GM18502 (cell line): ENCODE measurements around the gene RUNX1.
"Not testable (repeated sequence)": the region's sequence is repeated elsewhere in the genome, so short reads cannot be mapped to it uniquely, and the experiment has no call there.

ENCODE experiments used
- ATAC-seq: cut with Tn5 transposase; IDR thresholded peaks from one replicate; pipeline ENCODE4 v1.9.1; 2021; ENCODE audit warnings: mild to moderate bottlenecking; ENCODE audit not compliant: unreplicated experiment, poor library complexity

Gene RUNX1

DNA sequence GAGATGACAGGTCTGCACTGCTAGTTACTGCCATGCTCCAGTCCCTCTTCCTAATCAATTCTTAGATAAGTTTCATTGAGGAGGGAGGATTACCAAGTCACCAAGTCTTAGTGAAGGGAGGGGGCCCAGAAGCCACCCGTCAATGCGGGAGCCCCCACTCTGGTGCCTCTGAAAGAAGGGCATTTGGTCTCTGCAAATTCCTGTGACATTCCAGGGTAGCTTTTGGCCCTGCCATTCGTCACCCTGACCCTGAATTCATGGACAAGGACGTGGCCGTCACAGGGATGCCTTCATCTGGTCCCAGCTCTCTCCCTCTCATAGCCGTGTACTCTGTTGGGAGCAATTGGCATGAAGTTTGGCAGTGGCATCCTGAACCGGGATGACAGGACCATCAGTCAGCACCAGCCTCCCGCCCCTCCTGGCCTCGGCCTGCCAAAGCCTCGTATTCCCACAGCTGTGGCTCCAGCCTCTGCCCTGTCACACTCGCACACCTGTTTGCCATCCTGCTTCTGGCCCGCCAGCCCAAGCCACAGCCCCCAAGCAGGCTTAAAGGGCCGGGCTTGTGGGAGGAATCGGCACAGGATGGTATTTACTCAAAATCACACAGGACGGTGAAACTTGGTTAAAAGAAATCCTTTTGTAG is 229.6 kb downstream of the RUNX1 start:
- no peak for ATAC-seq

DNA sequence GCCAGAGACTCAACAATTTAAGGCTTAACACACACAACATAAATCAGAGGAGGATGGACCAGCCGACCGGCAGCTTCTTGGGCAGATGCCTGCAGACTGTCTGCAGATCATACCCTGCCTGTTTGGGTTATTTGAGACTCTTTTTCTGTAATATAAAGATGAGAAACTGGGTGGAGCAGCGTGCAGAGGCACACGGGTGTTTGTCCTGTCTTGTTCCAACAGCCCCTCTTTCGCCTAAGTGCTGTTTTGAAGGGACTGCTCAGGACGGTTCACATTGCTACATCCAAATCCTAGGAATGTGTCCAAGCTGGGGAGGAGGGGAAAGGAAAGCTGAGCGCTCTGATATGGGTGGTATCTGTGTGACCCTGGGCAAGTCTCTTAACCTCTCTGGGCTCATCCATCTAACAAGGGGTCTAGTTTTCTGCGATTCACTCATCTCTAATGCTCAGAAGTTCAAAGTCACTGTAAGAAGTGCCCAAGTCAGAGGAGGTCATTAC is 230.4 kb downstream of the RUNX1 start:
- ATAC-seq: no peak

DNA sequence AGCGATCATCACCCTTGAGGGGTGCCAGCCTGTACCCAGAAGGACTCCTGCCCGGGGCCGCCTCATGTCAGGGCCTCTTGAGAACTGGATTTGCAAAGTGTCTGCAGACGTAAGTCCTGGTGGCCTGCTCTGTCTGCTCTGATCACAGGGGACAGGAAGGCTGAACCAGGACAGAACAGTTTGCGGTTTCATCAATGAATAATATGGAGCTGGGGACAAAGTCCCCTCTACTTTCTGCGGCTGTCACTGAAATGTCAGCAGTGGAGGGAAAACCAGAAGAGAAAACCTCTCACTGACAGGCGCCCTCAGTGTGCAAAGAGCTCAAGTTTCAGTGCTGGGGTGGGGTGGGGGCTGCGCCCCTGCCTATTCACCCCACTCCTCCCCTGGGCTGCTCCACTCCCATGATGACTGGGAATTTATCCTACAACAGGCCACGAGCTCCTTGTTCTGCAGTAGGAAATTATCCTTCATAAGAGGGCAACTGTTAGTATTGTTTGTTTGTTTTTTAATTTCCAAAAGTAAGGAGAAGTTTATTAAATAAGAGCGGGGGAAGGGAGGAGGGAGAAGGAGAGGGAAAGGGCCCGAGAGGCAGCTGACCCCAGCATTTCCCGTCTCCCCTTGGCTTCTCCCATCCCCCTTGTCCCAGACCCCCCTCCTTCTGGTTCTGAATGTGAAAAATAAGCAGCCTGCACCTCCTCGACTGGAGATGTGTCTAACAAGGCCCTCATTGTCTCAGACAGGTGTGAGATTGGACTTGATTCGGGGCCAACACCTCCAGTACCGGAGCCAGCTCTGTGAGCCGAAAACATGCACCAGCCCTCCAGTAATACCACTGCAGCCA is 231.1 kb downstream of the RUNX1 start:
- ATAC-seq: no peak

DNA sequence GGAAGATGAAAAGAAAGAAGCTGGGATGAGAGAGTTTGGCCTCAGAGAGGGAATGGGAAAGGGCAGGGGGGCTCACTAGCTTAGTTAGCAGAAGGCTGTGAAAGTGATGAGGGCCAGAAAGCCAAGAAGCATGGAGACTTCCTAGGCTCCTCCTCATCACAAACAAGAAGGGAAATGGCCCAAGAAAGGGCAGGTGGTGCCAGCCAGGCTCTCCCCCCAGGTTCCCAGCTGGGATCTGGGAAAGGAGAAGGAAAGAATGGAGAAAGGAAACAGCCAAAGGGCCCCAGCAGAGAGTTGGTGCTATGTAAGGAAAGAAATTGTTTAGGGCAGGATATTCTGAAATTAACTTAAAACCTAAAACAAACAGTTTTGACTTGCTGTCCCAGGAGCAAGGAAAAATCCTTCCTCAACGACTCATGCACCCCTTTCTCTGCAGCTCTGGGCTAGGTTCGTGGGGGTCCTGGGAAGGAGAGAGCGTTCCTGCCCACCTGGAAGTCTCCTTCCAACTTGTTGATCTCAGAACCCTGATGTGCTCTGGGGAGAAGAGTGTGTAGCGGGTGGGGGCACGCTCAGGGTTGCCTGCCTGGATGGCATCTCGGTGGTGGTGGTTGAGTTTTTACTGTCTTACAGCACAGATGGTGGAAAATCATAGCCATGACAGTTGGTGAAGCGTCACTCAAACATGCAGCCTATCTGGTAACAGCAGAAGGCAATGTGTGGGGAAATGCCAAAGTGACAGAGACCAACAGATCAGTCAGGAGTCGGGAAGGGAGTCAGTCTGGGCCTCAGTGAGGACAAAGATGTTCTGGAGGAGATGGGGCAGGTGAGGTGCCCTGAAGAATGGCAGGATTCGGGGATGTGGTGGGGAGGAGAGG is 233.0 kb downstream of the RUNX1 start:
- ATAC-seq: no peak

DNA sequence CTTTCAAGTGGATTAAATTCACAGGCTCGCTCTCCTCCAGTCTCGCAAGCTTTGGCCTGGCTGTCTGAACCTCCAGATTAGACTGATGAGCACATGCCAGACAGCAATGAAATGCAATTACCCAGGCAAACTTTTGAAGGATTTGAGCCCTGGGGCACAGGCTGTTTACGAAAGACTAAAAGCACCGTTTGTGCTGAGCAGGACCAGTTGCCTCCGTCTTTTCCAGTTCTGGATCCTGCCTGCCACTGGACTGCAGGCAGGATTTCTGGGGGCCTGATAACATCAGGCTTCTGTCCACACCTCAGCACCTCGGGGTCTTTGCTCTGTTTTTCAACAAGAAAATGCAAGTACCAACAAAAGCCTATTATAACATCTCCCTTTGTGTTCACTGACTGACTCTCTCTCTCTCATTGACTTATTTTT is 234.6 kb downstream of the RUNX1 start:
- no peak for ATAC-seq

DNA sequence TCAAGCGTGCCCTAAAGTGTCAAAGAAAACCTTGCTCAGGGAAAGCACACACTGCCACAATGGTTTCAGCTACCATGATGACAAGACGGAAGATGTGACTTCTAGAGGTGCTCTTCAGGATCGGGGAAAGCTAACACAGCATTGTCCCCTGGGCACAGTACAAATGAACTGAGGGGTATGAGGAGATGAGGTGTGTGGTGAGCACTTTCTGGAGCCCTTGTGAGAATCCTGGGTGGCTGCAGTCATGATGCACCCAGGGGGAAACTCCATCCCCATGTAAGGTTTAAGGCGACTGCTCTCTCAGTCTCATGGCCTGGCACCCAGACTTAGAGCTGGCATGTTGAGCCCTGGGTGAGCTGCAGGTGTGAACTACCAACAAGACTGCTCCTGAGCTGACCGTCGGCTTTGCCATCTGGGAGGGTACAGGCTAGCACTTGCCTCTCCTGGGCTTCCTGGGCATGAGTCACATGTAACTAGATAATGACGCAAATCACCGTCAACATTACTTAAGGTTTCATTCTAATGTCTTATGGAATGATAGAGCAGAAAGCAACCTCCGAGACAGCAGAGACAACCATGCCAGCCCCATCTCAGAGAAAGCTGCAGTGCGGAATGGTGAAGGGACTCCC is 235.7 kb downstream of the RUNX1 start:
- ATAC-seq: no peak

DNA sequence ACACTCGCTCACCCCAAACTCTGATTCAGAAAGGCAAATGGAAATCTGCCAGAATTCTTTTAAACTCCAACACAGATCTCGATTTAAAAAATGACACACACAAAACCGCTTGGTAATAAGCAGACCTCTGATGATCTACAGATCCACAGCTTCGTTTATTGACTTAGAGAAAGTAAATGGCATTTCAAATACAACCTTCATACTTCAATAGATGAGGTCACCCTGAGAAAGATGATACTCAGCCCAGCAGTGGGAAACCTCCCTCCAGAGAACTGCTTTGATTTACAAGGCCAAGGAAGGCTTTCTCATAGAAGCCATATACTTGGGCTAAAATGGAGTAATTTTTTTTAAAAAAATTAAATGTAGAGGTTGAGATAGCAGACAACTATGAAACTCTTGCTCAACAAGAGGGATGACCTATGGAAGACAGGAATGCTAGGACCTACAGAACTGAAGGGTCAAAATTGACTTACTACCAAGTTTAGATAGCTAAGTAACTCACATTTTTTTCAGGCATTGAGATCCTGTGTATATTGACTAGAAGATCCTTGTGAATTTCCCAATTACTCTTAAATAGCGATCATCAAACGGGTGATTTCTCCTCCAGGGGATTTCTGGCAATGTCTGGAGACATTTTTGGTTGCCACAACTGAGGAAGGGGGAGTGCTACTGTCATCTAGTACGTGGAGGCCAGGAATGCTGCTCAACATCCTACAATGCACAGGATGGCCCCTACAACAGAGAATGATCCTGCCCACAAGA is 236.4 kb downstream of the RUNX1 start:
- no peak for ATAC-seq

DNA sequence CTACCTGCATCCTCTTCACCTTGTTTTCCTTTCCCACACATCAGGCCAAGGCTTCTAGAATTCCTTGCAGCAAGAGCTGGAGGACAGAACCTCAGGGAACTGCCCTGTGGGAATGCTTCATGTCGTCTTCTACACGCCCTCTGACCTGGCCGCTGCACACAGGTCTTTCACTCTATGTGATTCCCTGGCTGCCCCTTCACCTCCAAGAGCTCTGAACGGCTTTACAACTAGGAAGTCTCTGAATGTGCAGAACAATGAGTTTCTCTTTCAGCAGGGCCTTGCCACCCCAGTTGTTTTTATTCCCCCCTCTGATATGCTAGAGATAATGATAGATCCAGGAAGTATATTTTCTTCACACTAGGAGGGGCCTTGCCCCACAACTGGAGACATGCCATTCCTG is 237.7 kb downstream of the RUNX1 start:
- ATAC-seq: no peak

DNA sequence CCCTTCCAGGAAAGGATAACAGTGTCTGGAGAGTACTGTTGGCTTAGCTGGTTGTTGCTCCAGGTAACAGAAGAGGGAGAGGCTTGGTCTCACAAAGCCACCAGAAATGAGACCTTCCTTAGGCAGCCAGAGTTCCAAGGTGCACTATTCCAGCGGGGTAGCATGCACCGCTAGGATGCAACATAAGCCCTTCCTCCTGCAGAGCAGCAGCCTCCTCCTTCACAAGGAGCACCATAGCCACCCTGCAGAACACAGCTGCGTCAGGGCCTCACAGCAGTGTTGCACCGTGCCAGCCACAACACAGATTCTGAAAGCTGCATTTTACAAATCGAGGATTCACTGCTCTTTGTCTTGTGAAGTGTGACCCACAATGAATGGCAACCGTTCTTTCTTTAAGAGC is 238.3 kb downstream of the RUNX1 start:
- no peak for ATAC-seq

DNA sequence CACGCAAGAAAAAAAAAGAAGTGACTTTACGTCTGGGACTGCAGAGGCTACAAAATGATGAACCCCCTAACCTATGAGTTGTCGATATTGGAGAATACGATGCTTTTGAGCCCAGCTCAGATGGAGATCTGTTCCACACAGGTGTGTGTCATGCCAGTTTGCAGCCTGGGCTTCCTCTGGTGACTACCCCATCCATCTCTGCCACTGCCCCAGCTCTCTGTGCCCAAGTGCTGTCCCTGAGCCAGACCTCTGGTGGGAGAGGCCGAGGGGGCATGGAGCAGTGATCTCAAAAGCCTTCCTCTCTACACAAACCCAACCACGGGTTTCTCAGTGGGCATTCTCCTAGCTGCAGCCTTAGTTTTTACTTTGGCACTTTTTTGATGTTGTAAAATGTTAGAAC is 239.3 kb downstream of the RUNX1 start:
- ATAC-seq: no peak

DNA sequence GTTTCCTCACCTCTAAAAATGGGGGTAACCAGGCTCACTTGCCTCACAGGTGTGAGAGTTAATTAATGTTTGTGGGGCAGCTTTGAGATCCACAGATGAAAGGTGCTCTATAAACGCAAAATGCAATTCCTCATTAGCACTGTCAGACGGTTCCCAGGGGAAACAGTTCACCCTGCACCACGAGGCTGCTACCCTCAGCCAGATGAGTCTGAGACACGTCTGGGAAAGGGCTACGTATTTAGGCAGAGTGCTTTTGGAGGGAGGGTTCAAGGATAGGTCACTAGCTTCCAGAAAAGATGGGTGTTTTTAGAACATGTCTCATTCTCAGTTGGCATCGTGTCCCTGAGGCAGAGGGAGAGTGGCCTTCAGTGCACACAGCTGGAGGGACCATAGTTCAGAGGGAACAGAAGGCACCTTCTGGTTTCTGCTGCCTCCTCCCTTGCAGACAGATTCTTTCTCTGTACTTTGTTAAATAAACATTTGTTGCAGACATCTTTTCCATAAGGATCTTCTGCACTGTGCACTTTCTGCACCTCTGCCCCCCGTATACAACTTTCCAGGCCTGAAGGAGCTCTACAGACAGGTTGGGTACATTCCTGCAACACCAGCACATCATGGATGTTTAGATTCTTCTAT is 240.4 kb downstream of the RUNX1 start:
- ATAC-seq: no peak

DNA sequence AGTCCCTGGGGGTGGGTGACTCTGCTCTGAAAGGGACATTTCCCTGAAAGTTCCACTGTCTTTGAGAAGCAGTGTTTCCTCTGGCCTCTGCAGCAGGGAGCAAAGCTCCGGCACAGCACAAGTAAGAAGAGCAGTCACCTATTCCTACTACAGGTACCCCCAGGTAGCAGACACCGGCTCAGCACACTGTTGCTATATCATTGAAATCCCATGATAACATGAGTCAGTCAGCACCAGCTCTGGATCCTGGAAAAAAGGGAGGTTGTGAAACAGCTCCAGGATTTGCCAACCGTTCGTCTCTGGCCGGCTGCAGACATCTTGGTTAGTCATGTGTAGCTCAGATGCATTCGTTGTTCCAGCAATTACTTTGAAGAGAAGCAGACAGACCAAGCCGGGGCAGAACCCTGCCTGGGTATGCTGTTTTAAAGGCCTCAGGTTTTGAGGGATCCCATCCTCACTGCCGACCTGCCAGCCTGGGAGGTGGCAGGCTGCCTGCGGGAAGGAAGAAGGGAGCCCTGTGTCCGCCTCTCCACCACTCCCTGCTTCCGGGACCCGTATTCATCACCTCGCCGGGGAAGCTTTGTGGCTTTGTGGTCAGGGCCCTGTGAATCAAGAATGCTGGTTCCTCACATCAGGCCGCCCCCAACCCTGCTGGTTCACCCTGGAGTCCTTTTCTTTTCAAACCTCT is 241.1 kb downstream of the RUNX1 start:
- ATAC-seq: no peak

DNA sequence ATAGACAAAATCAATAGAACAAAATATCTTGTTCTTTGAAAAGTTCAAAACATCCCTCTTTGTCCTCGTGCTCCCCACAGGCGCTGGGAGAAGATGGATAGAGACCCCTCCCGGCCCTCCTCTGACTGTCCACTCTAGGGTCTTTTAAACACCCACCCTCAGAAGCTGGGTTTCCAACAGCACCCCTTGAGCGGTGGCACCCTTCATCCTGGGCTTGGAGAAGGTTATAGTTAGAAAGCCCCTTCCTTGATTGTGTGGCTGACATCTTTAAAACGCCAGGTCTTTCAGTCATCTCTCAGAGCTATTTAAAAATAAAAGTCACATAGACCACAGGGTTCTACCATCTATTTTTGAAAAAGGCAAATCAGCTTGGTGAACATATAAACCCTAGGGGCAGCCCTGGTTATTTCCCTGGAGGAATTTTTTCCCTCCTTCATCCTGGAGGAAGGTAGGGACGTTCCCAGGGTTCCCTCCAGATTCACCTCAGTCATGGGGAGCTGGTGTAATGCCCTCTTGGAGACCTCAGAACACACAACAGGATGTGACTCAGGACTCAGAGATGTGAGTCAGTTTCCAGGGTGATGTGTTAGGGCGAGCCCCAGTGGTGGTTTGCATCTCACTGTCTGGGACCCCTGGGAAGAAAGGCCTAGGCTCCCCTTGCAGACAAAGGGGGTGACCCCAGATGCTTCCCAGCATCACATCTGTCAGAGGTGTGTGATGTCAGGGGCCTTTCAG is 241.8 kb downstream of the RUNX1 start:
- no peak for ATAC-seq

DNA sequence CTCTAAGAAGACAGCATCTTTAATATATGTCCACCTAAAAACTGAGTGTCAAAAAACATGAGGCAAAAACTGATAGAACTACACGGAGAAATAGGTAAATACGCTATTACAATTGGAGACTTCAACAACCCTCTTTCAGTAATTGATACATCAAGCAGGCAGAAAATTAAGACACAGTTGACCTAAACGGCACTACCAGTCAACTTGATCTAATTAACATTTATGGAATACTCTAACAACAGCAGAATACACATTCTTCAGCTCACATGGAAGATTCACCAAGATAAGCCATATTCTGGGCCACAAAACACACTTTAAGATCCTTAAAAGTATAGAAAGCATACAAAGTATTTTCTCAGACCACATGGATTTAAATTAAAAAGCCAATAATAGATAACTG is 242.7 kb downstream of the RUNX1 start:
- ATAC-seq: no peak

DNA sequence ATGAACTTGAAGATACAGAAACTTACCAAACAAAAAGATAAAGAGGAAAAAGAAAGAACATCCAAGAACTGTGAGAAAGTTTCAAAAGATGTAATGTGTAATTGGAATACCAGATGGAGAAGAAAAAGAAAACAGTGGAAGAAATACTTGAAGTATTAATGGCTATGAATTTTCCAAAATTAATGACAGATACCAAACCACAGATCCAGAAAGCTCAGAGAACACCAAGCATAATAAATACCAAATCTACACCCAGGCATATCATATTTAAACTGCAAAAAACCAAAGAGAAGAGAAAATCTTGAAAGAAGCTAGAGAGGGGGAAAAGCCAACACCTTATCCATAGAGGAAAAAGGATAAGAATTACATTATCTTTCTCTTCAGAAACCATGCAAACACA is 243.9 kb downstream of the RUNX1 start:
- no peak for ATAC-seq

DNA sequence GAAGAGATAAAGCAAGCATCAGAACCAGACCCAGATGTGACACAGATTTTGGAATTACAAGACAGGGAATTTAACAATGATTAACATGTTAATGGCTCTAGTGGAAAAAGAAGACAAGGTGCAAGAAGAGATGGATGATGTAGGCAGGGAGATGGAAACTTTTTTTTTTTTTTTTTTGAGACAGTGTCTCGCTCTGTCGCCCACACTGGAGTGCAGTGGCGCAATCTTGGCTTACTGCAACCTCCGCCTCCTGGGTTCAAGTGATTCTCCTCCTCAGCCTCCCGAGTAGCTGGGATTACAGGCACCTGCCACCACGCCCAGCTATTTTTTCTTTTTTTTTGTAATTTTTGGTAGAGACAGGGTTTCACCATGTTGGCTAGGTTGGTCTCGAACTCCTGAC is 244.5 kb downstream of the RUNX1 start:
- ATAC-seq: not testable (repeated sequence)

DNA sequence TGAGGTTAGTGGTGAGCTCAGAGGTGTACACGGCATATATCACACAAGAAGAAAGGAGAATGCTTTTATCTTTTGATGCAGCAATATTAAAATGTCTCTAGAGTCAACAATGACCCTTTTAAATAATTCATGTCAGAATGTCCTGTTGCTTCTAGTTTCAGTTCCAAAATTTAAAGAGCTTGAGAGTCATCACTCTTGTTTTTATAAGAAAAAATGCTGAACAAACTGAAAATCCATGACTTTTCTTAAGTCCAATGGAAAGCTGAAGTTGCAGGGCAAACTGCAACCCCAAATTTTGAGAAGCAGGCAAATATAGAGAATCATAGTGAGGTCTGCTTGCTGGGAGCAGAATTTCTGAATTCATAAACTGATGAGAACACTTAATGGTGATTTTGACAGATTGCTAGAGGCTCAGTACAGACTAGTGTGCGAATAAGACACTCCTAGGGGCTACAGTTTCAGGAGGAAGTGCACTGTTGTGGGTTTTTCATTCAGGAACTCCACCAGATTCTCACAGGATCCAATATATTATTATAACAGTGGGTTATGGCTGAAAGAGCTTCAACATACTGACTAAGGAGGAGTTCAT is 245.2 kb downstream of the RUNX1 start:
- no peak for ATAC-seq
